Kidney (tissue), 14 donors: ENCODE results near the gene CALML3. TPM values are rescaled to one million over a fixed set of nuclear protein-coding genes. Genes with fewer than 3 reads are reported as not detected.

ENCODE experiments used
- DNase-seq, 5 donors: peaks; one replicate each; pipeline ENCODE4 v3.0.0-alpha.2; 2013 to 2020
- FAIRE-seq: peaks from 2 replicates; lab custom pipeline; 2012; peaks lifted over from hg19 to GRCh38; lab: Jason Lieb, UNC
- H3K27ac ChIP-seq, 2 donors: one replicate each; pipeline ENCODE4 v1.7.0; 2013; ENCODE audit warnings: low read depth in 2 of 2, low read length in 2 of 2, inconsistent platforms in 1 of 2
- H3K27me3 ChIP-seq: one replicate; pipeline ENCODE4 v1.7.1; 2013; ENCODE audit warnings: low read length, inconsistent platforms; ENCODE audit not compliant: control insufficient read depth, insufficient read depth
- H3K36me3 ChIP-seq, 3 donors: one replicate each; pipeline versions ENCODE4 v1.7.0 to v1.7.1; 2013; ENCODE audit warnings: low read length in 3 of 3, control low read depth in 1 of 3, inconsistent platforms in 1 of 3; ENCODE audit not compliant: insufficient read depth in 3 of 3, control insufficient read depth in 2 of 3
- H3K4me1 ChIP-seq, 3 donors: one replicate each; pipeline versions ENCODE4 v1.7.0 to v1.7.1; 2013; ENCODE audit warnings: low read length in 3 of 3, inconsistent platforms in 1 of 3, low read depth in 1 of 3; ENCODE audit not compliant: control insufficient read depth in 2 of 3, insufficient read depth in 2 of 3
- H3K4me3 ChIP-seq, 3 donors: one replicate each; pipeline versions ENCODE4 v1.7.0 to v1.8.1; 2013; ENCODE audit warnings: low read length in 3 of 3, control low read depth in 1 of 3, inconsistent platforms in 1 of 3
- H3K9ac ChIP-seq, 3 donors: one replicate each; pipeline versions ENCODE4 v1.7.0 to v1.7.1; 2013; ENCODE audit warnings: low read length in 3 of 3, control low read depth in 1 of 3, inconsistent platforms in 1 of 3
- H3K9me3 ChIP-seq, 3 donors: one replicate each; pipeline versions ENCODE4 v1.7.0 to v1.7.1; 2013; ENCODE audit warnings: low read length in 3 of 3, control low read depth in 1 of 3, inconsistent platforms in 1 of 3; ENCODE audit not compliant: control insufficient read depth in 2 of 3, insufficient read depth in 1 of 3
- intact Hi-C: fragments of 100-400 bp; cut with DNase I; formaldehyde crosslinking; loops from one replicate; pipeline ENCODE4 v1.11.1; 2022
- polyA plus RNA-seq: library from polyadenylated mRNA; stranded (reverse); fragments of 350-450 nt; fragmentation: Illumina TruSeq; extraction: RNeasy Lipid Tissue Mini Kit (QIAGEN cat#74804); gene quantifications from one replicate; pipeline ENCODE4 v1.2.3, GENCODE V29; 2014; ENCODE audit warnings: low read depth, low replicate concordance; ENCODE audit not compliant: insufficient read depth
- total RNA-seq: library from RNA; stranded (reverse); fragmentation: NEBNext Ultra II Directional; extraction: Animal tissue kit (Norgen Biotek cat#: 25700); gene quantifications from one replicate; pipeline ENCODE4 v1.2.1, GENCODE V29; 2021
- TF ChIP-seq, protein P1 (sequence below): IDR thresholded peaks from 3 replicates; pipeline ENCODE4 v1.5.1; 2012; ENCODE audit warnings: mild to moderate bottlenecking, moderate library complexity, borderline replicate concordance; ENCODE audit not compliant: insufficient read depth; ENCODE audit errors: extremely low read depth
- donor health status: control.
- donor health status: control.
- donor health status: control.
- donor health status: control.
- donor health status: control.
- donor health status: DM: yes; HTN: yes; CAD: no.
- donor health status: Normal renal cell carcinoma (clear cell type).

The CALML3 gene
- total and polyA plus RNA-seq, 2 donors from 2014 or later: 15.9 TPM; not detected in 1

DNA sequence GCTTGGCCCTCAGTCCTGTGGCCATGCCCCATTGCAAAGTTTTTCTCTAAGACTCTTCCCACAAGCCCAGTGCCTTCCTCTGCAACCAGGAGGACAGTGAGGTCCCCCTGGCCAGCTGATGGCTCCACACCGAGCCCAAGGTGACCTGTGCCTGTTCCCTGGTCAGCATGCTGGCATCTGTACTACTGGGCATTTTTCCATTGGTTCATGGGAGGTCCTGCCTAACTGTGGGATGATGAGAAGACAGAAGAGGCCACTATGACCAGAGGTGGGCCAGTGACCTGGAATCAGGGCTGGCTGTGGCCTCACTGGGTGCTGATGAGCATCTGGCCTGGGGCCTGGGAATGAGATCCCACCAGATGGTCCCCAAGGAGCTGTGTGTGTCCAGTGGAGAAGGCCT is 20.2 kb downstream of the CALML3 start:
- Histone ChIP-seq H3K9me3 (peaks cover 0 to 7% (median 0%) of the 10 kb centered on the region in 3 donors), H3K27ac (no peak overlapping the region), H3K36me3 (no peaks in the 10 kb centered on the region), H3K9ac (no peak overlapping the region), H3K4me1 (peaks cover 0 to 17% (median 7%) of the 10 kb centered on the region in 3 donors), H3K27me3 (no peaks in the 10 kb centered on the region), H3K4me3 (no peak overlapping the region)
- intact Hi-C loops: no loop called here
- DNase-seq (peak in 1 of 5 donors; percentile 22), FAIRE-seq (no peak)
- TF ChIP-seq, protein P1, sequence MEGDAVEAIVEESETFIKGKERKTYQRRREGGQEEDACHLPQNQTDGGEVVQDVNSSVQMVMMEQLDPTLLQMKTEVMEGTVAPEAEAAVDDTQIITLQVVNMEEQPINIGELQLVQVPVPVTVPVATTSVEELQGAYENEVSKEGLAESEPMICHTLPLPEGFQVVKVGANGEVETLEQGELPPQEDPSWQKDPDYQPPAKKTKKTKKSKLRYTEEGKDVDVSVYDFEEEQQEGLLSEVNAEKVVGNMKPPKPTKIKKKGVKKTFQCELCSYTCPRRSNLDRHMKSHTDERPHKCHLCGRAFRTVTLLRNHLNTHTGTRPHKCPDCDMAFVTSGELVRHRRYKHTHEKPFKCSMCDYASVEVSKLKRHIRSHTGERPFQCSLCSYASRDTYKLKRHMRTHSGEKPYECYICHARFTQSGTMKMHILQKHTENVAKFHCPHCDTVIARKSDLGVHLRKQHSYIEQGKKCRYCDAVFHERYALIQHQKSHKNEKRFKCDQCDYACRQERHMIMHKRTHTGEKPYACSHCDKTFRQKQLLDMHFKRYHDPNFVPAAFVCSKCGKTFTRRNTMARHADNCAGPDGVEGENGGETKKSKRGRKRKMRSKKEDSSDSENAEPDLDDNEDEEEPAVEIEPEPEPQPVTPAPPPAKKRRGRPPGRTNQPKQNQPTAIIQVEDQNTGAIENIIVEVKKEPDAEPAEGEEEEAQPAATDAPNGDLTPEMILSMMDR: no peak

GRCh38 chr10:5545426-5545777 is 20.6 kb downstream of the CALML3 start:
- Histone ChIP-seq H3K4me3 (no peak overlapping the region), H3K27me3 (no peaks in the 10 kb centered on the region), H3K36me3 (no peaks in the 10 kb centered on the region), H3K4me1 (peaks cover 0 to 17% (median 7%) of the 10 kb centered on the region in 3 donors), H3K9me3 (peaks cover 0 to 7% (median 0%) of the 10 kb centered on the region in 3 donors), H3K27ac (no peak overlapping the region), H3K9ac (no peak overlapping the region)
- DNase-seq: no peak
- FAIRE-seq: no peak
- TF ChIP-seq, protein P1: no peak
- intact Hi-C loops: no loop called here

- no peak for FAIRE-seq
- intact Hi-C loops: no loop called here
- DNase-seq: peak in 2 of 5 donors; percentile 44 to 88
- no peaks in the 10 kb centered on the region for H3K36me3 ChIP-seq
- H3K9ac ChIP-seq: no peak overlapping the region
- no peaks in the 10 kb centered on the region for H3K27me3 ChIP-seq
- H3K4me3 ChIP-seq: no peak overlapping the region
- TF ChIP-seq, protein P1: no peak
- H3K27ac ChIP-seq: no peak overlapping the region
- H3K4me1 ChIP-seq: peaks cover 0 to 19% (median 7%) of the 10 kb centered on the region in 3 donors
- peaks cover 0 to 7% (median 0%) of the 10 kb centered on the region in 3 donors for H3K9me3 ChIP-seq
Observed at GRCh38 chr10:5545778-5546710, 21.3 kb downstream of the CALML3 start.
